ENCODE data around the gene TTLL6.

The TTLL6 gene

DNA sequence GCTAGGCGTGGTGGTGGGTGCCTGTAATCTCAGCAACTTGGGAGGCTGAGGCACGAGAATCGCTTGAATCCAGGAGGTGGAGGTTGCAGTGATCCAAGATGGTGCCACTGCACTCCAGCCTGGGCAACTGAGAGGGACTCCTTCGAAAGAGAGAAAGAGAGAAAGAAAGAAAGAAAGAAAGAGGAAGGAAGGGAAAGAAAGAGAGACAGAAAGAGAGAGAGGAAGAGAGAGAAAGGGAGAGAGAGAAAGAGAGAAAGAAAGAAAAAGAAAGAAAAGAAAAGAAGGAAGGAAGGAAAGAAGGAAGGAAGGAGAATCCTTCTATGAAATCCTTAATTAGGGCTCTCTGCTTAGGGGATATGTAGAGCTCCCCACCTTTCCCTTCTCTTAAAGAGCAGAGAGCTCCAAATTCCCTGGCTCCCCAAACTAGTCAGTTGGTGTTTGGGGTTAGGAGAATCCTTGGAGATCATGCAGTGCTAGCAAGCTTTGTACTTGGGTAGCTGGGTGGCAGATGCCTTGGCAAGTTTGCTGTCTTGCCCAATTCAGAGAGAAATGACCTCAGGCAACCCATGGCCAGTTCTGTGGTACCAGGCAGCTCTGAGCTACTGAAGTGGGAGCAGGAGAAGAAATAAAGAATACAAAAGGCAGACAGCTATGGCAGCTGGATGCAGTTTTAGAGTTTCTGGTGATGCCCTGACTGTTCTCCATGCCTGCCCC lies 79.5 kb downstream of the TTLL6 start:
- DNase-seq (ENCODE audit: low read depth): no peak

DNA sequence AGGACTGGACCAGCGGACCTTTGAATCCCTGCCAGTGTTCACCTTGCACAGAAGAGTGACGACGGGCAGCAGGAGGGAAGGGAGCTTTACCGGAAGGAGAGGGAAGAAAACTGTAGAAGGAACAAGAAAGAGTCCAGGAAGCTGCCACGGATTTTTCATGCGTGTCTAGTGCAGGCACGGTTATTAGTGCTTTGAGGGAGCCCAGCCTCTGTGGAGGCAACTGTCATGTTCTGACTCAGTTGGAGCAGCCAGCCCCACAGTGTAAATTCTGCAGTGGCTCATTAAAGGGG lies 82.0 kb downstream of the TTLL6 start:
- no peak for DNase-seq (ENCODE audit: low read depth)

DNA sequence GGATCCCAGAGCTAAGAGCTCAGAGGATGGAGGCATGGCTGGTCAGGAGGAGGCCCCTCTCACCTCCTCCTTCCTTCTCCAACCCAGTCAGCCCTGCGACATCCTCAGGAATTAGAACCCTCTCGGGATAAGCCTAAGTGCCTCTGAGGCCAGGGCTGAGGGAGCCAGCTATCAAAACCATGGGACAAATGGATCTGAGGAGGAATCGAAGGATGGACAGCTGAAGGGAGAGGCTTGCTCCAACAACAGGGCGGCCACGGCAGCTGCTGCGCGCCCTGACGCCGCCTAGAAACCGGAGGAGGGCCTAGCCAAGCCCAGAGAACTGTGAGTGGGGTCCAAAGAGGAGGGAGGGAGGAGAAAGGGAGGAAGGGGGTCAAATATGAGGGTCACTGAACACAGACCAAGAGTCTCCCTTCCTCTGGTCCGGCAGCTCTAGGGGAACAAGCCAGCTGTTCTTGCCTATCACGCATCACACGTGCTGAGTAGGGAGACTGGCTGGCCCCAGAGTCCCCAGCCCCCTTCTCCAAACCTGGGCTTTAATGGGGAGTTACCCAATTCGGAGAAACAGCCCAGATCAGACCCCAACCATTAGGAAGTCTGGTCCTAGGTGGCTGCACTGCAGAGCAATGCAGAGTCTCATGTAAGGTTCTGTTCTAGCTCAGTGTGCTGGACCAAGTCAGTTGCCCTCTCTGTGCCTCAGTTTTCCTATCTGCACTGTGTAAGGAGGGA lies 82.5 kb downstream of the TTLL6 start:
- no peak for DNase-seq (ENCODE audit: low read depth)

DNA sequence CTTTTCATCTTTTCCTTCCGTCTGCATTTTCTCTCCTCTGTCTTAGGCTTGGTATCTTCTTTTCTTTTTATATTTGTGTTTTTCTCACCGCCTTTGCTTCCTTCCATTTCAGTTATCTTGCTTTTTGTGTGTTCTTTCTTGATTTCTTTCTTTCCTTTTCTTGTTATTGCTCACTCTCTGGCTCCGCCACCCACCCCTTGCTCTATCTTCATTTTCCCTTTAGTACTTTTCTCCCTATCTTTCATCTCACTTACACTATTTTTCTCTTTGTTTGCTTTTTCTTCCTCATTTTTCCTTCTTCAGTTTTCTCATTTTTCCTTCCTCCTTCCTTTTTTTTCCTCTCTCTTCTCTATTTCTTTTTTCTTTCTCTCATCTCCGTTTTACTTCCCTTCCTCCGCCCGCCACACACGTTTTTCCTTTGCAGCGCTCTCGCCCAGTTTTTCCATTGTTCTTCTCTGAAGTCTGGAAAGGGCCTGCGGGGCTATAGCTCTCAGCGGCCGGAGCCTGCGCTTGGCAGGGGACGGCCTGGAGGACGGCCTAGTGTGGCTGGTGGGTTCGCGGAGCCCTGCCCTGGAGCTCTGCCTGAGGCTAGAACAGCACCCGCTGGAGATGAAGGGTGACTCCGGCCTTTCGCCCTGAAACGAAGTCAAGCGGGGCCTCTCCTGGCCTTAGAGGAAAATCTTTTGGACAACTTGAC lies 83.2 kb downstream of the TTLL6 start:
- no peak for DNase-seq (ENCODE audit: low read depth)

DNA sequence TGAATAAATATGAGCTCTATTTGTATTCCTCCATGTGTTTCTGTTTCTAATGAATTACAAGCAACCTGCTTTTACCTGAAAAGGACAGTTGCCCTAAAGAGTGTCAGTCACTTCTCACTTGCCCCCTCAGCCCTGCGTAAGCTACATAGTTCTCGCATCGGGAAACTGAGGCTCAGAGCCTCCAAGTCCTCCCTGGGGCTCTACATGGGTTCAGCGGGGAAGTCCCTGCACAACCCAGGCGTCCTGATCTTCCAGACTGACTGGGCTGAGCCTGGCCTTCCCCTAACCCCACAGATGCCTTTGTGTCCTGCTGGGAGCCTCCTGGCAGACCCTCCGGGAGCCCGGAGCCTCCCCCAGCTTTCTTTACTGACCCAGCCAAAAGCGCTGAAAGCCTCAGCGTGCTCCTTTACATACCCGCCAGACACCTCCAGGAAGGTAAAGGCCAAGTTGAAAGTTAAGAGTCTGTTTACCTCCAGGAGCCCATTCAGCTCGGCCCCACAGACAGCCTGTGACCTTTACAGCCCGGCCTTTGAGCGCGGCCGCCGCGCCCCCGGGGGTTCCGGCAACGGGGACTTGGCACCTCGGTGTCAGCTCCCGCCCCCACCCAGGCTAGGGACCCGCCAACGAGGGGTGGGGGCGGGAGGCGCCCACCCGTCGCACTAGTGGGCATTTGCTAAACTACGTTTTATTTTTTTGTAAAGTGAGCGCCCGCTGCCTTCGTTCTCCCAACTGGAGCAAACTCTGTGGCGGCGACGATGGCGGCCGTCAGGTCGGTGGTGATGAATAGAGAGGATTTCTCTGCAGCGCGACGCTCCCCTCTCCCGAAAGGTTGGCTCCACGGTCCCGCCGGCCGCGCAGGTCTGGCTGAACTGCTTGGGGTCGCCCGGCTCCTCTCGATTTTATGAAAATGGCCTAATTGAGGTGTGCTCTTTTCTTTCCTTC lies 84.1 kb downstream of the TTLL6 start:
- no peak for DNase-seq (ENCODE audit: low read depth)

DNA sequence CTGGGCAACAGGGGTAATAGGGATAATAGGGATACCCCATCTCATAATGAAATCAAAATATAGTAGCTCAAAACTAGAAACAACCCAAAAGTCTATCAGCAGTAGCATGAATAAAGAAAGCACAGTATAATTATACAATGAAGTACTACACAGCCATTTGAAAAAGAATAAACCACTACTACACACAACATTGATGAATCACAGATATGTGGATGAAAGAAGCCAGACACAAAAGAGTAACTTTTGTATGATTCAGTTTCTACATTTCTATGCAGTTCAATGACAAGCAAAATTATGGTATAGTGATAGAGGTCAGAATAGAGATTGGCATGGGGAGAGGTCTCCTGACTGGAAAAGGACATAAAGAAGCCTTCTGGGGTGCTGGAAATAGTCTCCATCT lies 85.7 kb downstream of the TTLL6 start:
- DNase-seq (ENCODE audit: low read depth): no peak

DNA sequence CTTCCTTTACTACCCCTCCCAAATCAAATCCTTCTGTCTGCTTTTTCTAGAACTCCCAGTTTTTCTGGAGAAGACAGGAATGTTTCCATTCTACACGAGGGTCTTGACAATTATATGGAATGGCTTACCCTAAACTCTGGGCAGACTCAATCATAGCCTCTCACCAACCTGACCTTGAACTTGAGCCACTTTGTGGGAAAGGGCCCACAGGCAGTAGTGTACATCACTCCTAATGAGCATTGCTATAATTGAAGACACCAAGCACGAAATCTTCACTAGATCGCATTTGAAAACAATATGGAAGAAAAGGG lies 86.8 kb downstream of the TTLL6 start:
- DNase-seq (ENCODE audit: low read depth): no peak

DNA sequence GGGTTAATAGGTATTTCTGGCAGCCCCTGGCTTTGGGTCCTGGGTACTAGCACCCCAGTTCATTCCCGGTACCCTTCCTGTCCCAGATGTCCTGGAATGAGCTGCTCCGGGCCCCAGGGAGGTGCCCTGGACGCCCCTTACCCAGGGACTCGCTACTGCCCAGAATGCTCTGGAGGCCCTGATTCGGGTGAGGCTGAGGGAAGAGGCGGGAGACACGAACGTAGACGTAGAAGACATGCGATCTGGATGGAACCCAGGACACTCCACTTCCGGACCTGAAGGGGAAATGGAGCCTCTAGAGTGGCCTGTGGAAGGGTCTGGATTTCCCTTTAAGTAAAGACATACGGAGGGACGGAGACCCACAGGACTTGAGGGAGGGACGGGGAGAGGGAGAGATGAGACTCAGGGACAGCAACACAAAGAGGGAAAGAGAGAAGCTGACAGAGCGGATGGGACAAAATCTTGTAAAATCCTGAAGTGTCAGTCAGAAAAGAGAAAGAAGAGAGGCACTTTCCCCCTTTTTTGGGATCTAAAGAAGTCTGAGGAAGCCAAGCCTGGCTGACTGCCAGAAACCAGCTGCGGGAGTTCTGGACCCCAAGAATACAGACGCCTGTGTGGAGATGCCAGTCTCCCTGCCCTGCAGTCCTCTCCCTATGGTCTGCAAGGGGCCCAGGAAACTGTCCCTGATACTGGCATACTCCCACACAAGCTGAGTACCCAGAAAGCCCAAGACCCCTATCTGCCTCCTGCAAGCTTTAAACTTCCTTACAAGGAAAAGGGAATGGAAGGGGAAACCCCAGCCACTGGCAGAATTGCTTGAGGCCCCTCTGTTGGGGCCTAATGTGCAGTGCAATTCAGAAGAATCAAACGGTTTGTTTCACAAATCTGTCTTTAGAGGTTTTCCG lies 87.4 kb downstream of the TTLL6 start:
- DNase-seq (ENCODE audit: low read depth): no peak

DNA sequence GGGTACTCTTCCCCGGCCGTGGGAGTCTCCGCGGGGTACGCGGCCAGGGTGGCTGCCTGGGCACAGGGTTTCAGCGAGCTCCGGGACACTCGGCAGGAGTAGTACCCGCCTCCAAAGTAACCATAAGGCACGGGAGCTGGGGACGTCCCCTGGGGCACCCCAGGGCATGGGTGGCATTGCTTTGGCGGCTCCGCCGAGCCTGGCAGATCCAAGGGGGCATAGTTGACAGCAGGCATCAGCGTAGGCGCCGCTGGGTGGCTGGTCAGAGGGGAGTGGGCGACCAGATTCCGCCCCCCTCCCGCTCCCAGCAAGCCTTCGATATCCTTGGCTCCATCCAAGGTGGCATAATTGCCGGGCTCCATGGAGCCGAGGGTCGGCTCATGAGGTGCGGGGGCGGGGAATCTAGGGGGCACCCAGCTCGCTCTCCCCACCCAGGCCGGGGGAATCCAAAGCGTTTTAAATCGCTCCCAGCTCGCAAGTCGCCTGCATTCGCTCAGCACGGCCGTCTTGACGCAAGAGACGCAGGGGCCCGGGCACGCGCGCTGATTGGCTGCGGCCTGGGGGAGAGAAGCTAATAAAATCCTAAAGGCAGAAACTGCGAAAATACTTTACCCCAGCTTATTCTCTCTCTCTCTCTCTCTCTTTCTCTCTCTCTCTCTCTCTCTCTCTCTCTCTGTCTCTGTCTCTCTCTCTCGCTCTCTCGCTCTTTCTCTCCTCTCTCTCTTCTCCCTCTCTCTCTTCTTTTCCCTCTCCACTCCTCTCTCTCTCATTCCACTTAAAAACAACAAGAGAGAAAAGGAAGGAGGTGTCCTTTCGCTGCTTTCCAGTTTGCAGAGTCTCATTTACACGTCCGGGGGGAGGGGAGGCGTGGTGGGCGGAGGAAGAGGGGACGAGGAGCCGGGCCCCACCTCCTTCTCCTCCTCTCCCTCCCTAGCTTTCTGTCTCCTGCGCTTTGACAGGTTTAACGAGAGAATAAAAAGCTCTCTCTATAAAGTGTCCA lies 88.5 kb downstream of the TTLL6 start, which contains the start of gene HOXB13:
TSS of gene HOXB13 (minus strand) at position 519 of the 1,000 bp plus-strand sequence. CDS start at position 362, 157 bp downstream.
- DNase-seq (ENCODE audit: low read depth): no peak

DNA sequence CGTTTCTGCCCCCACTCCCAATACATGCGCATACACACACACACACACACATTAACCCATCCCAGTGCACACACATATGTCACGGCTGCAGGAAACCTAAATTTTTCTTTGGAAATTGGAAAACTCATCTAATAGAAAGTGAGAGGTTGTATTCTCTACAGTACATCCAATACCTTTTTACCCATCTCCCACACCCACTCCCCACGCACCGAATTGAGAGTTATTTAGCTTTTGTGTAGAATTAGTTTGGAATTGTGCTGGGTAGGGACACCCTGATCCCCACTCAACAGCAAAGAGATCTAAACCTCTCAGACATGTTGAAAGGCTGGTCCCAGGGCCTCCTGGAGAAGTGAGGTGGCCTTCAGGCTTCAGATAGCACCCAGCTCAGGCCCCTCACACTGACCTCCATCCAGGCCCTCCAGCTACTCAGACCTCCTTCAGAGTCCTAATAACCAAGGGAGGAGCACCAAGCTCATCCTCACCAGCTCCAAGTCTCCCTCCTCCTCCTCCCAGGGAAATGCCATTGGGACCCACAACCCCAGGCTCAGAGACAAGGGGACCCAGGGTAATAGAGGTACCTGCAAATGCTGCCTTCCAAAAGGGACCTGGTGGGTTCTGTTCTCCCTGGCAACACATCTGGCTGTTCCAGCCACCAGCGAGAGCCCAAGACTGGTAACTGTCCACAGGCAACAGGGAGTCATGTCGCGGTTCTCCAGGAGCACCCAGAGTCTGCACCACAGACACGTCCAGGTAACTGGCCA lies 89.4 kb downstream of the TTLL6 start:
- DNase-seq (ENCODE audit: low read depth): no peak

DNA sequence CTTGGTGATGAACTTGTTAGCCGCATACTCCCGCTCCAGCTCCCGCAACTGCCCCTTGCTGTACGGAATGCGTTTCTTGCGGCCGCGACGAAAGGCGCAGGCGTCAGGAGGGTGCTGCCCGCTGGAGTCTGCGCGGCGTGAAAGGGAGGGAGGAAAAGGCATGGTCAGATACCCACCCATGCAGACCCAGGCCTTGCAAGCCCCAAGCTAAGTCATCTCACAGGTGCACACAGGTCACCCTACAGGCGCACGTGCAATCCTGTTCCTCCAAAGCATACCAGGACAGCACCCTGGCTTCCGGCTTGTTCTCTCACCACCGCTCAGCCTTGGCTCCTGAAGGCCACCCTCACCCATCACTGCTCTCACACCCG lies 90.1 kb downstream of the TTLL6 start:
- DNase-seq (ENCODE audit: low read depth): no peak

DNA sequence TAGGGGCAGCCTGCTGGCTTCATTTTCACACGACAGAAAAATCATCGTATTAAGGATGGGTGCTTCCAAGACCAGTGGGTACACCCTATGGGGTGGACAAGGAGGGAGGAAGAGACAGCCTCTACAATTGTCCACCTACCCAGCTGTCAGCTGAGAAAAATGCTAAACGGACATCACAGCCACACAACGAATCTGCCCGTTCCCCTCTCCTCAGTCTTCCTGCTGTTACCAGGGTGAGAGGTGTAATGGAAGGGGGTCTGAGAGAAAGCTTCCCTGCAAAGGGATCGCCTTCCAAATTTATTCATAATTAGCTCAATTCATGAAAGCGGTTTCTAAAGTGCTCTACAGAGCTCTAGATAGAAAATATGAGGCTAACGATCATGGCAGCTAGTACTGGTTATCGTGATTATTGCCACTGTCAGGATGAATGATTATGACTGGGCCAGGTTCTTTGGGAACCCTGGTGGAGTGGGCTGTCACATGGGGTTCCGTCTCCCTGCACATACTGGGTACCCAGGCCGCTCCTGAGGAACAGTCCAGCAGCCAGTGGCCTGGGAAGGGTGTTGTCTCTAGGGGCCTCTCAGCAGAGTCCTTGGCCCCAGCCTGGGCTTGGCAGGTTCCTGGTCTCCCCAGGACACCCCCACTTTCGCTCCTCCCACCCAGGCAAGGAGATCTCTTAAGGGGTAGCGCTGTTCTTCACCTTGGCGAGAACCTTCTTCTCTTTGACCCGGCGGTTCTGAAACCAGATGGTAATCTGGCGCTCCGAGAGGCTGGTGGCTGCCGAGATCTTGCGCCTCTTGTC lies 90.7 kb downstream of the TTLL6 start:
- DNase-seq (ENCODE audit: low read depth): no peak

DNA sequence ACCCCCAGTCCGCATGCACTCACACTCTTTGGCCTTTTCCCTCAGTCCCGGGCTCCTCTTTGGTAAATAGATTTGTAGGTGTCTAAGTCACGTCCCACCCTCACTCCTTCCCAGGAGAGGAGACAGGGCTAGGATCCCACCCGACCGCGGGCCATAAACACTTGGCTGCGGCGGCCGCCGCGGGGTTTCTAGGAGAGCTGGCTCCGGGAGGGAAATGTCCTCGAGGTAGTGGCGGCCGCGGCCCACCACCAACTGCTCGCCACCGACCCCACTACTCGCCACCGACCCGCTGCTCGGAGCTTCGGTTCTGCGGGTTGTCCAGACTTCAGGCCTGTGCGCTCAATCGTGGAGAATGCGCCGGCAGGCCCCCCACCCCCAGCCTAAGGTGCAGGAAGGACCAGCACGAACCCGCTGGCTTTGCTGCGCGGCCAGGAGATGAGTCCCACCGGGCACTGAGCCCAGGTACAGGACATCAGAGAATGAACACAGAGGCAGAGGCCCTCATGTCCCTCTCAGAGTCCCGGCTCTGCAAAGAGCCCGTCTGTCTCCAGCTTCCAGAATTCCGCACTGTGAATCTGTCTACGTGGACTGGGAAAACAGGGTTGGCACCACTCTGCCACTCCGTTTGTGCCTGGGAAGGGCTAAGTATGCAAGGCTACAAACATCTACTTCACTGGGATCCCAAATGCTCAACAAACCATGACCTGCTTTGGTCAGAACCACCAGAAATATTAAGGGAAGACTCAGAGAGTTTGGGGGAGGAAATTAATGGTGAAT lies 91.6 kb downstream of the TTLL6 start:
- DNase-seq (ENCODE audit: low read depth): no peak

DNA sequence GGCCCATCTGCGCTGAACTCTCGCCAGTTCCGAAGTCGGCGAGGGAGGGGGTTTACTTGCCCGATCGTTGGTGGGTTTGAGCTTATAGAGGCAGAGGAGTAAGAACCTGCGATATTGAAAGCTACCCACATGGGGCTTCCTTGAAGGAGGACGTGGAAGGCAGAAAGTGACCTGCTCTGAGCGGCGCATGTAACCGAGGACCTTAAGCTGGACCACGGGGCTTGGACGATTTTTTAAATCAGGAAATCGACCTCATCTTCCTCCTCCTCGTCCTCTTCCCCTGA lies 92.1 kb downstream of the TTLL6 start:
- no peak for DNase-seq (ENCODE audit: low read depth)

DNA sequence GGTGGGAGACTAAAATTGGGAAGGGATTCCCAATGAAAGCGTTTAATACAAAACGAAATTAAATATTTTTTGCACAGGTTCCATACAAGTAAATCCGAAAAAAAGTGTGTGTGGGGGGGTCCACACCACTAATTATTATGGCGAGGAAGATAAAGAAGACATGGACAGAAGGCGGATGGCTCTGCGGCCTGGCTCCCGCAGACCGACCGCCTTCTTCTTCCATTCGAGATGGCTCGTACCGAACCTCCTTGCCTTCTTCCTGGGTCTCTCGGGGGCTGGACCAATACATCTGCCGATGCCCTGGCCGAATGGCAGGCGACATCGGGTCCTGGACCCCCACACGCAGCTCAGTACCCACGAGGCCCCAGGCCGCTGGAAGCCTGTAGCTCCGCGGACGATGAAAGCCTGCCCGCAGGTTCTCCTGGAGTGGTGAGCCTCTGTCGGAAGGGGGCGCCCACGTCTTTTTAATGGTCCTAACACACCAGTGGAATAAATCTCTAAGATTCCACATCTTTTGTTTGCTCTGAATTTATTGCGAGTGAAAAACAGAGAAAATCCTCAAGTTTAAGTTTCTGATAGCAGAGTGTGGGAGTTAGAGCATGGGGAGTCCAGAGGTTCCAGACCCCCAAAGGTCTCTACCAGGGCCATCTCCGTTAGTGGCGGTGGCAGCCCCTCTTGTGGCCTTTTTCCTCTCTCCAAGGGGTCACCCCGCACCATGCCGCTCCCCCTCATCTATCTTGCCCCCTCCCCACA lies 92.6 kb downstream of the TTLL6 start:
- peak; percentile 63 for DNase-seq (ENCODE audit: low read depth)

DNA sequence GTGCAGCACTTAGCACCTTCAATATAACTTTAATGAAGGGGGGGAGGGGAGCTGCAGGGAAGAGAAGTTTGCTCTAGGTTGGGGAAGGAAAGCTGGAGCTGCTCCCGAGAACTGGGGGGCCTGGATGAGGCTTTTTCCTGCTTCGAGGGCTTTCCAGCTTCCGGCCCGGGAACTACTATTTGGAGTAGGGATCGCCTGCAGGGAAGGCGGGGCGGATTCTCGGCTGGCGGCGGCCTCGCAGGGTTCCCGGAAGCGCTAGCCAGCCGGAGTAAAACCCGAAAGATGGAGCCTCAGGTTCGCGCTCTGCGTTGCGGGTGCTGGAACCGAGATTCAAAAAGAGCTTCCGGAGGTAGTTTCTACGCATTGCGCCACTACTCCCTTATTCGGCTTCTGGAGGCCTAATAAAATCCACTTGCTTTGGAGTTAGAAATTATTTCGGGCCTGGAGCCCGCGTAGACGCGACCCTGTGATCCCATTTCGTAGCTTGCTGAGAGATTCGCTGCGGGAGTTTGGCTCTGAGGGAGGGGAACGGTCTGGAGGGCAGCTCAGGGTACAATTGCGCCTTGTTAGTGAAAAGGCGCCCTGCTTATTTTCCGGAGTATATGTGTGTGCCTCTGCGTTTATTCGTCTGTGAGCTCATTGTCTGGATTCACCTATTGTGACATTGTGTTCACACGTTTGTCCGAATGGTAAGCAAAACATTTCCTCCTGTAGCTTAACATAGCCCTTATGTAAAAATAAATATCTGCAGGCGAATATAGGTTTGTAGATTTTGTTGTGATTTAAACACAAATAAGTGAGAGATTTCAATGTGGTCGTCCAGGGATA lies 93.4 kb downstream of the TTLL6 start:
- DNase-seq (ENCODE audit: low read depth): no peak
